ENCODE measurements around the gene OVCH1.

Gene OVCH1

DNA sequence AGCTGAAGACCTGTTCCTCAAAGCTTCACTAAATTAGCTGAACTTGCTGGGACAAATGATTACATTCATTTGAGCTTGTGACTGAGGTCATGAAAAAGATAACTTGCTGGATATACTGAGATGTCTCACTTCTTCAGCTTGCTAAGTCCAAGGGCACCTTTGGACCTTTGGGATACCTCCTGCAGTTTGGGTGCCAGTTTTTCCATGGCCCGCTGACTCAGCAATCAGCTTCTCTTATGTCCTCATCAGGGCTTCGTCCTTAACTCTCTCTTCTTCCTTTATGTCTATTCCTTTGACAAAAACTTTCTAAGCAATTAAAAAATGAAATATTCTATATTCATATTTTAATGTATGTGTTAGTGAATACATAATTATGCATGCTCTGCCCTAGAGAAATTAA is 45.6 kb downstream of the OVCH1 start:
- TF ChIP-seq GATA2 (IDR thresholded peaks at IDR 0.05; ENCODE audit: low read depth, low read length) (no peak), GATA3 (IDR thresholded peaks at IDR 0.05; ENCODE audit: low read depth, low read length) (no peak)

- TF ChIP-seq GATA3 (IDR thresholded peaks at IDR 0.05; ENCODE audit: low read depth, low read length) (no peak), GATA2 (IDR thresholded peaks at IDR 0.05; ENCODE audit: low read depth, low read length) (no peak)
Observed at GRCh38 chr12:29448157-29448556, 49.3 kb downstream of the OVCH1 start.

DNA sequence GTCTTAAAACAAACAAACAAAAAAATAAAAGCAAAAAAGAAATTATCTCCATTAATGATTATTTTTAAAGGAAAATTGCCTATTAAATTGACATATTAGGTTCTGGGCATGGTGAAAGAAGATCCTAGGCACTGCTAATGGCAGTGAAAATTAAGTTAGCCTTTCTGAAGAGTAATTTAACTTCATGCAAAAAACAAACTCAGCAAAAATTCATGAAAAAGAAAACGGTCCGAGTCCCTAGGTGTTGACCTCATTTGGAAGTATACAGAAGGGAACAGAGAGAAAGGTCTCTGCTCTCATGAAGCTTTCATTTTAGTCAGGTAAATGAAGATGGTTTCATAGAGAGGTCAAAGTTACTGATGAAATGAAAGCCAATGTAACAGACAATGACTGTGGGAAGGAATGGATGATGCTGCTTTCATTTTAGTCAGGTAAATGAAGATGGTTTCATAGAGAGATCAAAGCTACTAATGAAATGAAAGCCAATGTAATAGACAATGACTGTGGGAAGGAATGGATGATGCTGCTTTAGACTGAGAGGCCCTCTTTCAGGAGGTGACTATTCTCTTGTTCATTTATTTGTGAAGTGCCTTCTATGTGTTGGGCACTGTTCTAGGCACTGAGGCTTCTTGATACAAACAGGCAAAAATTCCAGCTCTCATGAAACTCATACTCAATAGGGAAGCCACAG is 50.1 kb downstream of the OVCH1 start:
- no peak for TF ChIP-seq GATA3 (IDR thresholded peaks at IDR 0.05; ENCODE audit: low read depth, low read length)
- TF ChIP-seq GATA2 (IDR thresholded peaks at IDR 0.05; ENCODE audit: low read depth, low read length): no peak

GRCh38 chr12:29439506-29439905 is 58.0 kb downstream of the OVCH1 start:
- no peak for TF ChIP-seq GATA3 (IDR thresholded peaks at IDR 0.05; ENCODE audit: low read depth, low read length)
- TF ChIP-seq GATA2 (IDR thresholded peaks at IDR 0.05; ENCODE audit: low read depth, low read length): no peak

DNA sequence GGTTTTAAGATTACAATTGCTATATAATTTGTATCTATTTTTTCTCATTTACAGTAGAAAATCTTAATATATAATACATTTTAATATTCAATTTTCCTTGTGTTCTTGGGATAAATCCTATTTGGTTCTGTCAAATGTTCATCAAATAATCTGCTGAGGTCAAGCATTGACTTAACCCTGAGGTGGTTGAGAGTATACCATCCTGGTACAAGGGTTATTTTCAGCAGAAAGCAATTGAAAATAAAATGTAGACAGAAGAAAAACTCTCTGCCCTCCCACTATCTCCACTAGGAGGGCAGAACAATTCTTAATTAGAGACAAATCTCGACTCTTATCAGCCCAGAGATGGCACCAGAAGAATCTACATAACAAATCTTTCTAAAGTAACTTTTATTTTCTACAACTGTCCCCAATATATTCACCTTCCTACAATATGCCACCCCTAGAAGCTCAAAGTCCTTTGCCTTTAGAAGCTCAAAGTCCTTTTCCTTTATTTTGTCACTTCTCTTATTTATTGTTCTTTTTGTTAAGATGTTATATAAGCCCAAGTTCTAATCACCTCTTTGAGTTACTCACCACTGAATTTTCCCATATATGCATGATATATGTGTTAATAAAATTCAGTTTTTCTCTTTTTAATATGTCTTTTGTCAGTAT is 58.6 kb downstream of the OVCH1 start:
- TF ChIP-seq GATA2 (IDR thresholded peaks at IDR 0.05; ENCODE audit: low read depth, low read length) (no peak), GATA3 (IDR thresholded peaks at IDR 0.05; ENCODE audit: low read depth, low read length) (no peak)

DNA sequence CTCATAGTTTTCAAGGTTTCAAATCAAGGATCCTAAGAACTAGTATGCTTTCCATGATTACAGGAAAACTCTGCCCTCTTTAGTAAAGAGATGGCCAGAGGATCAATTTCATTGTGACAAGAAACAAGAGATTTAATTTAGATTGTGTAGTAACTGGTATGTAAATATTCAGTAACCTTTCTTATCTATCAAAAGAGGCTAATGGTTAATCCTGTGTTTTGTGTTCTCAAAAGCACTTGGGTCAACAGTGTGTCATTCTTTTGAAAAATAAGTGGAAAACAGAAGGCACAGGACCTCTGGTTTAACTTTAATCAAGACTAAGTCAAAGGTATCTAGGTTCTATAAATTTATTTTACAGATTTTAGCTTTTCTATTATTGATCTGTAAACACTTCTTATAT is 59.9 kb downstream of the OVCH1 start:
- TF ChIP-seq GATA2 (IDR thresholded peaks at IDR 0.05; ENCODE audit: low read depth, low read length) (no peak), GATA3 (IDR thresholded peaks at IDR 0.05; ENCODE audit: low read depth, low read length) (no peak)

- TF ChIP-seq GATA3 (IDR thresholded peaks at IDR 0.05; ENCODE audit: low read depth, low read length) (no peak), GATA2 (IDR thresholded peaks at IDR 0.05; ENCODE audit: low read depth, low read length) (no peak)
Observed at GRCh38 chr12:29431513-29431912, 66.0 kb downstream of the OVCH1 start.

DNA sequence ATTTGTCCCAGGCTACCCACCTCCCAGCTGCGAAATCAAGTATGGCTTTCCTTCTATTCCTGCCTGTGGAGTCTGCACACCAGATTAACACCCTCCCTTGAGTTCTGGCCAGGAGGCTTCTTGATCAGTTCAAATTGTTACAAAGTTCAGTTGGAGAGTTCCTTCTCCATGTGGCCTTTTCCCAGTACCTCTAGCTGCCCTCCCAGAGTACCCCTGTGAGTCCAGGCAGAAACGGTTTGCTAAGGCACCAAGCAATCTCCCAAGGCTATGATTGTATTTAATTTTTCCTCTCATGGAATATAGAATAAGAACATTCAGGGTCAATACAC is 66.8 kb downstream of the OVCH1 start:
- no peak for TF ChIP-seq GATA2 (IDR thresholded peaks at IDR 0.05; ENCODE audit: low read depth, low read length)
- TF ChIP-seq GATA3 (IDR thresholded peaks at IDR 0.05; ENCODE audit: low read depth, low read length): no peak

GRCh38 chr12:29429999-29430715 is 67.3 kb downstream of the OVCH1 start:
- TF ChIP-seq GATA3 (IDR thresholded peaks at IDR 0.05; ENCODE audit: low read depth, low read length): no peak
- TF ChIP-seq GATA2 (IDR thresholded peaks at IDR 0.05; ENCODE audit: low read depth, low read length): no peak

GRCh38 chr12:29428633-29429032 is 68.9 kb downstream of the OVCH1 start:
- TF ChIP-seq GATA2 (IDR thresholded peaks at IDR 0.05; ENCODE audit: low read depth, low read length) (no peak), GATA3 (IDR thresholded peaks at IDR 0.05; ENCODE audit: low read depth, low read length) (no peak)

DNA sequence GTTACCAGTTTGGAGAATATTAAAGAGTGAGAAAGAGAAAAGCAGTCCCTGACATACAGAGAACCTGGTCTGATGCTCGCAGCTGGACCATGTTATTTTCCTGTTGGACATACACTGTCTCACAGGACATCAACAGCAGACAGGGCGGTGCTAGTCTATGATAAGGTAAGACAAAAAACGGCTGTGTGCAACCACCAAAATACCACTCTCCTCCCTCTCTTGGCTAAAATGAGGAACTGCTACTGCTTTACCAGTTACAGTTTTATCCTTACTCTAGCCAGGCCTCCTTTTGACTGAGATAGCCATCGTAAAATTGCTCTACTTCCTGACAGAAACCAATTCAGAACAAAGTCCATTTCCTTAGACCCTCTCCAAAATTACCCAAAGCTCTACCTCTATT is 69.5 kb downstream of the OVCH1 start:
- TF ChIP-seq GATA2 (IDR thresholded peaks at IDR 0.05; ENCODE audit: low read depth, low read length): no peak
- TF ChIP-seq GATA3 (IDR thresholded peaks at IDR 0.05; ENCODE audit: low read depth, low read length): no peak

- TF ChIP-seq GATA3 (IDR thresholded peaks at IDR 0.05; ENCODE audit: low read depth, low read length) (no peak), GATA2 (IDR thresholded peaks at IDR 0.05; ENCODE audit: low read depth, low read length) (no peak)
Observed at GRCh38 chr12:29426498-29426897, 71.0 kb downstream of the OVCH1 start.

DNA sequence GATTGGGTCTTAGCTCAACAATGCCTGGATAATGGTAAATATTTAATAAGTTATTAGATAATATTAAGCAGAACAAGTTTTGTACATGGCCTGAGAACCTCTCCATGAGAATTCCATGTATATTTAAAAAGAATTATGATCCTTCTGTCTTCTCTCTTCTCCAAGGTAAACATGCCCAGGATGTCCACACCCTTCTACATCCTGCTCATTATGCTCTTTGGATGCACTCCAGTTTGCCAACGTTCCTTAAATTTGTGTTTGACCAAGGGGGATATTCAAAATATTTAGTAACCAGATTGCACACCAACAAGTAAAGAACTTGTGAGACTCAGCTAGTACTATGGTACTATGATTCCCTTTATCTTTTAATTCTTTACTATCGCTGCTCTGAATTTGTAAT is 71.8 kb downstream of the OVCH1 start:
- TF ChIP-seq GATA2 (IDR thresholded peaks at IDR 0.05; ENCODE audit: low read depth, low read length) (no peak), GATA3 (IDR thresholded peaks at IDR 0.05; ENCODE audit: low read depth, low read length) (no peak)

- TF ChIP-seq GATA3 (IDR thresholded peaks at IDR 0.05; ENCODE audit: low read depth, low read length) (no peak), GATA2 (IDR thresholded peaks at IDR 0.05; ENCODE audit: low read depth, low read length) (no peak)
Observed at GRCh38 chr12:29416748-29417147, 80.7 kb downstream of the OVCH1 start.

GRCh38 chr12:29415111-29415510 is 82.4 kb downstream of the OVCH1 start:
- no peak for TF ChIP-seq GATA2 (IDR thresholded peaks at IDR 0.05; ENCODE audit: low read depth, low read length)
- TF ChIP-seq GATA3 (IDR thresholded peaks at IDR 0.05; ENCODE audit: low read depth, low read length): no peak
